Glutamatergic neuron (in vitro differentiated cells): ENCODE measurements around the gene EFCAB6. TPM values are rescaled to one million over a fixed set of nuclear protein-coding genes. Genes with fewer than 3 reads are reported as not detected.

ENCODE experiments used
- DNase-seq: peaks from one replicate; pipeline ENCODE4 v3.0.0; 2022
- H3K27ac Mint-ChIP-seq: one replicate; pipeline ENCODE4 v1.8.0; 2020; ENCODE audit warnings: mild to moderate bottlenecking, mixed read lengths, inconsistent platforms; ENCODE audit not compliant: unreplicated experiment
- H3K27me3 Mint-ChIP-seq: one replicate; pipeline ENCODE4 v1.8.0; 2020; ENCODE audit warnings: mild to moderate bottlenecking, moderate library complexity, mixed read lengths, inconsistent platforms; ENCODE audit not compliant: unreplicated experiment
- H3K36me3 Mint-ChIP-seq: one replicate; pipeline ENCODE4 v1.8.0; 2020; ENCODE audit warnings: mild to moderate bottlenecking, mixed read lengths, inconsistent platforms; ENCODE audit not compliant: unreplicated experiment
- H3K4me1 Mint-ChIP-seq: one replicate; pipeline ENCODE4 v1.8.0; 2020; ENCODE audit warnings: mild to moderate bottlenecking, low read depth, mixed read lengths, inconsistent platforms; ENCODE audit not compliant: unreplicated experiment
- H3K4me3 Mint-ChIP-seq: one replicate; pipeline ENCODE4 v1.8.0; 2020; ENCODE audit warnings: mild to moderate bottlenecking, mixed read lengths, inconsistent platforms; ENCODE audit not compliant: unreplicated experiment
- H3K9me3 Mint-ChIP-seq: one replicate; pipeline ENCODE4 v1.8.0; 2020; ENCODE audit warnings: mild to moderate bottlenecking, moderate library complexity, mixed read lengths, inconsistent platforms; ENCODE audit not compliant: unreplicated experiment
- CTCF ChIP-seq: fragments of 200-600 bp; sonication (generic); IDR thresholded peaks from one replicate; pipeline ENCODE4 v1.5.0; 2021; ENCODE audit not compliant: partially characterized antibody, unreplicated experiment
- total RNA-seq: library from RNA; stranded (reverse); fragmentation: NEBNext Ultra II Directional; extraction: Animal tissue kit (Norgen Biotek cat#: 25700); gene quantifications from one replicate; pipeline ENCODE4 v1.2.1, GENCODE V29; 2021; ENCODE audit not compliant: unreplicated experiment

Gene EFCAB6
- total RNA-seq, 1 donor from 2014 or later = 0.96 TPM

- Mint-ChIP-seq H3K27ac (no peak overlapping the region), H3K36me3 (no peaks in the 10 kb centered on the region), H3K9me3 (peaks cover 3% of the 10 kb centered on the region), H3K27me3 (no peaks in the 10 kb centered on the region), H3K4me1 (no peaks in the 10 kb centered on the region), H3K4me3 (no peak overlapping the region)
- DNase-seq = no peak
- no peak for TF ChIP-seq CTCF
Observed at GRCh38 chr22:43745411-43745770, 66.7 kb downstream of the EFCAB6 start.

GRCh38 chr22:43744700-43745410, 67.2 kb downstream of the EFCAB6 start:
- DNase-seq = no peak
- H3K27ac Mint-ChIP-seq = no peak overlapping the region
- peaks cover 3% of the 10 kb centered on the region for H3K9me3 Mint-ChIP-seq
- H3K27me3 Mint-ChIP-seq = no peaks in the 10 kb centered on the region
- no peak overlapping the region for H3K4me3 Mint-ChIP-seq
- no peaks in the 10 kb centered on the region for H3K36me3 Mint-ChIP-seq
- no peaks in the 10 kb centered on the region for H3K4me1 Mint-ChIP-seq
- no peak for TF ChIP-seq CTCF

- Mint-ChIP-seq H3K27me3 (no peaks in the 10 kb centered on the region), H3K27ac (no peak overlapping the region), H3K4me1 (no peaks in the 10 kb centered on the region), H3K4me3 (no peak overlapping the region), H3K36me3 (no peaks in the 10 kb centered on the region), H3K9me3 (peaks cover 3% of the 10 kb centered on the region)
- no peak for TF ChIP-seq CTCF
- DNase-seq = no peak
Observed at GRCh38 chr22:43743929-43744643, 68.0 kb downstream of the EFCAB6 start.

DNA sequence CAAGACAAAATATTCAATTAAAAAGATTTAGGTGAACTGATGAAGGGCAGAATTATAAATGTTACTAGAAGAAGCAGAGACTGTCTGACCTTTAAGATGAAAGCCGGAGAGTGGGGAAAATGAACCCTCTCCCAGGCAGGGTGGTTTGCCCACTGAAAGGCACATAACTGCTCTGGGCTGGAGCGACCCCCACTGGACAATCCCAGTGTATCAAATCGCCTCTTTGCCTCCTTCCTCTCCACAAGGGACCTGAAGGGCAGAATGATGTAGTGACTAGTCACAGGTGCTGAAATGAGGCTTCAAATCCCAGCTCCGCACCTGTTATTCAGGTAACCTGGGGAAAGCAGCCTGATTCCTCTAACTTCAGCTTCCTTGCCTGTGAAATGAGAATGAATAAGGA, 69.0 kb downstream of the EFCAB6 start:
- H3K36me3 Mint-ChIP-seq = no peaks in the 10 kb centered on the region
- DNase-seq = peak; percentile 51
- H3K4me1 Mint-ChIP-seq = no peaks in the 10 kb centered on the region
- no peak overlapping the region for H3K27ac Mint-ChIP-seq
- no peak overlapping the region for H3K4me3 Mint-ChIP-seq
- TF ChIP-seq CTCF = no peak
- peaks cover 3% of the 10 kb centered on the region for H3K9me3 Mint-ChIP-seq
- no peaks in the 10 kb centered on the region for H3K27me3 Mint-ChIP-seq
